ENCODE results near the gene BCORL1. TPM values are rescaled to one million over a fixed set of nuclear protein-coding genes. Genes with fewer than 3 reads are reported as not detected.

The BCORL1 gene, protein sequence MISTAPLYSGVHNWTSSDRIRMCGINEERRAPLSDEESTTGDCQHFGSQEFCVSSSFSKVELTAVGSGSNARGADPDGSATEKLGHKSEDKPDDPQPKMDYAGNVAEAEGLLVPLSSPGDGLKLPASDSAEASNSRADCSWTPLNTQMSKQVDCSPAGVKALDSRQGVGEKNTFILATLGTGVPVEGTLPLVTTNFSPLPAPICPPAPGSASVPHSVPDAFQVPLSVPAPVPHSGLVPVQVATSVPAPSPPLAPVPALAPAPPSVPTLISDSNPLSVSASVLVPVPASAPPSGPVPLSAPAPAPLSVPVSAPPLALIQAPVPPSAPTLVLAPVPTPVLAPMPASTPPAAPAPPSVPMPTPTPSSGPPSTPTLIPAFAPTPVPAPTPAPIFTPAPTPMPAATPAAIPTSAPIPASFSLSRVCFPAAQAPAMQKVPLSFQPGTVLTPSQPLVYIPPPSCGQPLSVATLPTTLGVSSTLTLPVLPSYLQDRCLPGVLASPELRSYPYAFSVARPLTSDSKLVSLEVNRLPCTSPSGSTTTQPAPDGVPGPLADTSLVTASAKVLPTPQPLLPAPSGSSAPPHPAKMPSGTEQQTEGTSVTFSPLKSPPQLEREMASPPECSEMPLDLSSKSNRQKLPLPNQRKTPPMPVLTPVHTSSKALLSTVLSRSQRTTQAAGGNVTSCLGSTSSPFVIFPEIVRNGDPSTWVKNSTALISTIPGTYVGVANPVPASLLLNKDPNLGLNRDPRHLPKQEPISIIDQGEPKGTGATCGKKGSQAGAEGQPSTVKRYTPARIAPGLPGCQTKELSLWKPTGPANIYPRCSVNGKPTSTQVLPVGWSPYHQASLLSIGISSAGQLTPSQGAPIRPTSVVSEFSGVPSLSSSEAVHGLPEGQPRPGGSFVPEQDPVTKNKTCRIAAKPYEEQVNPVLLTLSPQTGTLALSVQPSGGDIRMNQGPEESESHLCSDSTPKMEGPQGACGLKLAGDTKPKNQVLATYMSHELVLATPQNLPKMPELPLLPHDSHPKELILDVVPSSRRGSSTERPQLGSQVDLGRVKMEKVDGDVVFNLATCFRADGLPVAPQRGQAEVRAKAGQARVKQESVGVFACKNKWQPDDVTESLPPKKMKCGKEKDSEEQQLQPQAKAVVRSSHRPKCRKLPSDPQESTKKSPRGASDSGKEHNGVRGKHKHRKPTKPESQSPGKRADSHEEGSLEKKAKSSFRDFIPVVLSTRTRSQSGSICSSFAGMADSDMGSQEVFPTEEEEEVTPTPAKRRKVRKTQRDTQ (N-terminal part only)
- 1 to 10 TPM; 3.6 to 4.1 TPM for total RNA-seq

DNA sequence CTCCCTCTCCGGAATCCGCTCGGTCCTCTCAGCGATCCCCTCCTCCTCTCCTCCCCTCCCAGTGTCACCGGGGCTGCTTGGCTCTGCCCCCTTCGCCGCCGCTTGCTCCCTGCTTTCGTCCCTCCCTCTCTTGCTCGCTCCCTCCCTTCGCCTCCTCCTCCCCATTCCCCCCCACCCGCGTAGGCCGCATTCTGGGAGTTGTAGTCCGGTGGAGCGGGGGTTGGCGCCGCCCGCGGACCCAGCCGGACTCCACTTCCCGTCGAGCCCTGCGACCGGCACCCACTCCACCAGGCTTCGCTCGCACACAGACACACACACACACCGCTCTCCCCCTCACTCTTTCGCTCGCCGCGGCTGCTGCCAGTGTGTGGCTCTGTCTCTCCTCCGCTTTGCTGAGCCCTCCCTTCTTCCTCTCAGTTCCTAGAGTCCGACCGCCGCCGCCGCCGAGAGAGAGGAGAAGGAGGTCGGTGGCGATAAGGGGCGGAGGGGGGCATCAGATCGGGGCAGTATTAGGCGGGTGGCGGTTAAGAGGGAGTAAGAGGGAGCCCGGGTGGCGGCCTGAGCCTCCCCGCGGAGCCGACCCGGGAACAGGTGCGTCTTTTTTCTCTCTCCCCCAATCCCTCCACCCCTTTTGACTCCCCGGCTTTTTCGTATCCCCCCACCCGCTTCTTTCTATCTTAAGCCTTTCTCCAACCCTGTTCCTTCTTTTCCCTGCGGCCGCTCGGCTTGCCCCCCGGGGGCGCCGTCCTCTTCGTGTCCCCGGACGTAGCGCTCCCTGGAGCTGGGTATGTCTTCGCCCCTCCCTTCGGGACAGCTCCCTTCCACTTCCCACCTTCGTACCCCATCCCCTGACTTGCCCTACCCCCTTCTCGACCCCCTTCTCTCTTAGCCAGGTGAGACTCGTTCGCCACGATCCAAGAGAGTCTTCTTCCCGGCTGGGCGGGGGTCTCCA, at the start of gene BCORL1:
Gene BCORL1 (plus strand): TSS at position 336 of the 952 bp plus-strand sequence. CDS start 22,597 bp downstream, outside the sequence.
- CTCF ChIA-PET = no interaction called here
- Mint-ChIP-seq H3K36me3 (ENCODE audit: low read depth) (no peaks in the 10 kb centered on the region), H3K9me3 (no peaks in the 10 kb centered on the region), H3K27ac (no peak within 1 kb of the TSS), H3K4me1 (ENCODE audit: low read depth) (peaks cover 16% of the 10 kb centered on the region), H3K4me3 (no peak within 1 kb of the TSS), H3K27me3 (ENCODE audit: low read depth) (no peaks in the 10 kb centered on the region)
- intact Hi-C loops (cut with micrococcal nuclease) = loop anchor here (1.0 to 10.0 kb wide), 15 partner anchors 21 to 1832 kb away; partner anchors contain the start of genes AIFM1, ENOX2, SLC25A14 and UTP14A
- DNase-seq = peak; percentile 90

DNA sequence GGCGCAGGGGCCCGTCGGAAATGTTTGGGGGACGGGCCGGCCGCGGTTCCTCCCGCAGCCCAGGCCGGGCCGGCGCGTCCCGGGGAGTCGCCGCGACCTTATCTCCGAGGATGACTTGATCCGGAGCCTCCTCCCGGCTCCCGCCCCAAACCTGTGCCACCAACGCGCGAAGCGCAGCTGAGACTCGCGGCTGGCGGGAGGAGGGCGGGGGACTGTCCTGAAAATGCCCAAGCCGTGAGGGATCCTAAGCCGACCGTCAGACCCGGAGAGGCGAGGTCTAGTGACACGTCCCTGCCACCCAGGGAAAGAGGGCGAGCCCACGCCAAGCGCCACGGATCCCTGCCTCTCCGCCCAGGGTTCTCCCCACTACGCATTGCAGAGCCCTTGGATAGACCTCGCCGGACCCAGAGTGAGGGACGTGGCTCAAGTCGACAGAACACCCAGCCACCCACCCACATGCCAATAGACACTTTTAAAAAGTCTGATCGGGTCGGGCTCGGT, 49.6 kb upstream of the BCORL1 start:
- intact Hi-C loops (cut with micrococcal nuclease) = loop anchor here (1.0 to 2.0 kb wide), 3 partner anchors 20 to 91 kb away; partner anchors contain the start of gene BCORL1
- CTCF ChIA-PET = no interaction called here
- no peaks in the 10 kb centered on the region for H3K36me3 Mint-ChIP-seq (ENCODE audit: low read depth)
- no peak overlapping the region for H3K27ac Mint-ChIP-seq
- DNase-seq = no peak
- peaks cover 4% of the 10 kb centered on the region for H3K27me3 Mint-ChIP-seq (ENCODE audit: low read depth)
- H3K4me1 Mint-ChIP-seq (ENCODE audit: low read depth) = peaks cover 5% of the 10 kb centered on the region
- H3K9me3 Mint-ChIP-seq = no peaks in the 10 kb centered on the region
- no peak overlapping the region for H3K4me3 Mint-ChIP-seq

DNA sequence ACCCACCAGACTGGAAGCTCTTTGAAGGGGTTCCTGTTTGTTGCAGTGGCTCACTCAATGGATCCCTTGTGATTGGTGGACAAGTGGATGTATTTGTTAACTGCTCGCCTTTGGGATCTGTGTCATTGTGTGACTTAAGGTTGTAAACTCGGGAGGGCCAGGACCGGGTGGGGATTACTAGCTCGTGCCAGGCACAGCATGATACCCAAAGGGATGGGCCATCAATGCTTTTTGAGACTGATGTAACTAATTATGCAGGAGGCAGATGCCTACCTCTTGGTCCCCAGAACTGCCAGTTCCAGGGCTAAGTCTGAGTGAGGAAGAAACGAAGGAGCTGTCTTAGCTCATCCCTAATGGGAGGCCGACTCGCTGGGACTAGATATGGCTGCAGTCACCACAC, 48.7 kb upstream of the BCORL1 start:
- peak overlapping the region; percentile 58 for H3K4me3 Mint-ChIP-seq
- no peak for DNase-seq
- H3K27me3 Mint-ChIP-seq (ENCODE audit: low read depth) = peaks cover 4% of the 10 kb centered on the region
- intact Hi-C loops (cut with micrococcal nuclease) = loop anchor here (2.0 kb wide), 1 partner anchor 19 kb away; no protein-coding TSS in a partner anchor
- peaks cover 12% of the 10 kb centered on the region for H3K4me1 Mint-ChIP-seq (ENCODE audit: low read depth)
- no peak overlapping the region for H3K27ac Mint-ChIP-seq
- H3K9me3 Mint-ChIP-seq = no peaks in the 10 kb centered on the region
- H3K36me3 Mint-ChIP-seq (ENCODE audit: low read depth) = no peaks in the 10 kb centered on the region
- CTCF ChIA-PET = interaction anchor here (1.0 kb wide), 1 partner anchor 8 kb away, joined by 5 read pairs; no protein-coding TSS in a partner anchor

DNA sequence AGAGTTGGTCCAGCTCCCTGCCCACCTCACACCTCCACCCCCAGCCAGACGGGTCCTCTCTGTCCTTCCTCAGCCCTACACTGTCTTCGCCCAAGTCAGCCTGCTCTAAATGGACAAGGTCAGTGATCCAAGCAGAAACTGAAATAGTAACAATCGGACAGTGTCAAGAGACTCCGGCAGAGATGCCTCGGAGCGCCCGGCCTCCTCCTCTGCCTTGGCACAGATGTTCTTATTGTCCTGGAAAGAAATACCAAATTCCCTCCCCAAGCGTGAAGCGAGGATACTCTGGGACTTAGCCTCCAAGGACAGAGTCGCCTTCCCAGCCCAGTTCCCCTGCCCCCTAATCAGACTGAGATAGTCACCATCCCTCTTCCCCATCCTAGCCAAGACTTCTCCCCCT, 48.0 kb upstream of the BCORL1 start:
- Mint-ChIP-seq H3K36me3 (ENCODE audit: low read depth) (no peaks in the 10 kb centered on the region), H3K9me3 (no peaks in the 10 kb centered on the region), H3K27ac (no peak overlapping the region), H3K4me1 (ENCODE audit: low read depth) (peaks cover 12% of the 10 kb centered on the region), H3K27me3 (ENCODE audit: low read depth) (peaks cover 4% of the 10 kb centered on the region), H3K4me3 (no peak overlapping the region)
- intact Hi-C loops (cut with micrococcal nuclease) = no loop called here
- CTCF ChIA-PET = interaction anchor here (0.6 to 2.1 kb wide), 3 partner anchors 9 to 31 kb away, joined by 3 to 5 read pairs (median 5); no protein-coding TSS in a partner anchor
- no peak for DNase-seq

DNA sequence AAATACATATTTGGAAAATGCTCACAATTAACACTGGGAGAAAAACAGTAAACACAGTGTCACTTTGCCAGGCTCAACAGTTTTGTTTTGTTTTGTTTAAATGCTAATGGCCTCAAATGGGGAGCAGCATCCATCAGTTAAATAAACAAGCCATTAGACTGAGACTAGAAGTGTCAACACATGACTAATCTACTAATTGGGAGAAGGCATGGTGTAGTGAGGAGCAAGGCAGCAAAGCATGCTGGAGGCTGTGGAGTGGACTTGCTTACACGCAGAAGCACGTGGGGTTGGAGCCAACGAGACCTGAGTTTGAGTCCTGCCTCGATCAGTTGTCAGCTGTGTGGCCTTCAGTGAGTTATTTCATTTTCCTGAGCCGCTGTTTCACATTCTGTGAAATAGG, 47.5 kb upstream of the BCORL1 start:
- H3K4me3 Mint-ChIP-seq = no peak overlapping the region
- intact Hi-C loops (cut with micrococcal nuclease) = no loop called here
- peaks cover 4% of the 10 kb centered on the region for H3K27me3 Mint-ChIP-seq (ENCODE audit: low read depth)
- H3K9me3 Mint-ChIP-seq = no peaks in the 10 kb centered on the region
- no peak for DNase-seq
- H3K4me1 Mint-ChIP-seq (ENCODE audit: low read depth) = peaks cover 12% of the 10 kb centered on the region
- CTCF ChIA-PET = interaction anchor here (2.1 kb wide), 1 partner anchor 10 kb away, joined by 5 read pairs; no protein-coding TSS in a partner anchor
- H3K36me3 Mint-ChIP-seq (ENCODE audit: low read depth) = no peaks in the 10 kb centered on the region
- no peak overlapping the region for H3K27ac Mint-ChIP-seq

DNA sequence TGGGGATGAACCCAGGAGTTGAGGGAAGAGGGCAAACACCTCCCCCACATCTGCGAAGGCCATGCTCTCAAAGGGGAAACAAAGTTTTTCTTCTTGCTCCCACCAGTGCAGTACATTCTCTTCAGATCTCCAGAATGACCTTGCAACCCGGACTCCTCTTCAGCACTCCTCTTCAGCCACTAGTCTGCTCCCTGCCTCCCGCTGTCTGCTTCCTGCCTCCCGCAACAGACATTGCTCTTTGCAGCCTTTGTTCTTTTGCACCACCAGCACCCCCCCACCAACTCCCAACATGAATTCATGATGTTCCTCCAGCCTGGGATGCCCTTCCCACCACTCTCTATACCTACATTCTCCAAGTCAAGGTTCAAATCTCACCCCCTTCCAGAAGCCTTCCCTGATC, 44.4 kb upstream of the BCORL1 start:
- CTCF ChIA-PET = interaction anchor here (0.6 to 1.0 kb wide), 2 partner anchors 88 to 107 kb away, joined by 3 read pairs; no protein-coding TSS in a partner anchor
- Mint-ChIP-seq H3K36me3 (ENCODE audit: low read depth) (no peaks in the 10 kb centered on the region), H3K4me1 (ENCODE audit: low read depth) (peaks cover 8% of the 10 kb centered on the region), H3K27me3 (ENCODE audit: low read depth) (peaks cover 4% of the 10 kb centered on the region), H3K4me3 (no peak overlapping the region), H3K27ac (no peak overlapping the region), H3K9me3 (no peaks in the 10 kb centered on the region)
- no peak for DNase-seq
- intact Hi-C loops (cut with micrococcal nuclease) = no loop called here

DNA sequence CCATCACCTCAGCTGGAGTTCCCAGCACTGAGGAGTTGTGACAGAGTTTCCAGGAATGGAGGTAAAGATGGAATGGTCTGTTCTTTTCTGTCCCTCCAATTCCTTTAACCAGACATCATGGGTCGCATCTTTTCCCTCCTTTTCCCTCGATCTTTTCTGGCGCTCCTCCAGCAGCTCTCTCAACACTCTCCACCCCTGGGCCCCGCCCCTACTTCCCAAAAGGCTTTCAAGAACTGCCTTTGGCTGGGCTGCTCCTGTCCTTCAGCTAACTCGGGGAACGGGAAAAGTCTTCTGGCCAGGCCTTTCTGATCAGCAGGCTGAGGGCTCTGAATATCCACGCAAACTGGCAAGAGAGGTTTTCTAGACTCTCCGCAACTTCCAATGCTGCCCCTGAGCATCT, 42.4 kb upstream of the BCORL1 start:
- intact Hi-C loops (cut with micrococcal nuclease) = no loop called here
- Mint-ChIP-seq H3K36me3 (ENCODE audit: low read depth) (no peaks in the 10 kb centered on the region), H3K9me3 (no peaks in the 10 kb centered on the region), H3K27ac (no peak overlapping the region), H3K4me3 (no peak overlapping the region), H3K4me1 (ENCODE audit: low read depth) (peaks cover 8% of the 10 kb centered on the region), H3K27me3 (ENCODE audit: low read depth) (no peaks in the 10 kb centered on the region)
- CTCF ChIA-PET = interaction anchor here (0.5 to 1.5 kb wide), 2 partner anchors 14 to 28 kb away, joined by 3 to 8 read pairs; no protein-coding TSS in a partner anchor
- no peak for DNase-seq

DNA sequence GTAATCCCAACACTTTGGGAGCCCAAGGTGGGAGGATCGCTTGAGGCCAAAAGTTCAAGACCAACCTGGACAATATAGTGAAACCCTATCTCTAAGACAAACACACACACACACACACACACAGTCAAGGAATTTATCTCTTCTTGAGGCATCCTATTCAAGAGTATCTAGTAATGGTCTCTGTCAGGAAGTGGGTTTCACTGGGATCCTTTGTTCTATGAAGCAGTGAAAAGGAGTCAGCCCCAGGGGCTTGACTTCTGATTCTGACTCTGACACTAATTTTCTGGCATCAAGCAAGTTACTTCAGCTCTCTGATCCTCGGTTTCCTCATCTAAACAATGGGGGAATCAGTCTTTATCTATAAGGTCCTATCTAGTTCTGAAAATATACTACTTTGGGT, 41.7 kb upstream of the BCORL1 start:
- CTCF ChIA-PET = interaction anchor here (1.5 kb wide), 1 partner anchor 14 kb away, joined by 3 read pairs; no protein-coding TSS in a partner anchor
- Mint-ChIP-seq H3K36me3 (ENCODE audit: low read depth) (no peaks in the 10 kb centered on the region), H3K27me3 (ENCODE audit: low read depth) (no peaks in the 10 kb centered on the region), H3K4me3 (no peak overlapping the region), H3K27ac (no peak overlapping the region), H3K4me1 (ENCODE audit: low read depth) (peaks cover 8% of the 10 kb centered on the region), H3K9me3 (no peaks in the 10 kb centered on the region)
- no peak for DNase-seq
- intact Hi-C loops (cut with micrococcal nuclease) = no loop called here

DNA sequence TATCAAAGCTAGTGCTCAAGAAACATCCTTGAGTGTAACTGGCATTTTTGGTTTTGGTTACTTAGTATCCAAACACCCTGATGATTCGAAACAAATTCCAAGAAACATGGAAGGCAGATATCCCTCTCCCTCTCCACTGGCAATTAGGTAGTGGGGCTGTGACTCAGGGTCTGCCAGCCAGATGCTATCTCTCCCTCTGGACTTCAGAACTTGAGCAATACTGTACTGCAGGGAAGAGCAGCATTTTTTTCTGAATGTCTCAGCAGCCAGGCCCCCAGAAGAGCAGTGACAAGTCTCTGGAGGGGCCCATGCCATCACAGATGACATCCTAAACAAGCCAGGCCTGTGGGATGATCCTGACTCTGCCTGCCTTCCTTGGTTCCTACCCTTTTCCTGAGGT, 37.3 kb upstream of the BCORL1 start:
- H3K9me3 Mint-ChIP-seq = no peaks in the 10 kb centered on the region
- no peak for DNase-seq
- H3K27me3 Mint-ChIP-seq (ENCODE audit: low read depth) = no peaks in the 10 kb centered on the region
- intact Hi-C loops (cut with micrococcal nuclease) = no loop called here
- CTCF ChIA-PET = no interaction called here
- no peak overlapping the region for H3K27ac Mint-ChIP-seq
- H3K4me3 Mint-ChIP-seq = no peak overlapping the region
- no peaks in the 10 kb centered on the region for H3K4me1 Mint-ChIP-seq (ENCODE audit: low read depth)
- no peaks in the 10 kb centered on the region for H3K36me3 Mint-ChIP-seq (ENCODE audit: low read depth)

DNA sequence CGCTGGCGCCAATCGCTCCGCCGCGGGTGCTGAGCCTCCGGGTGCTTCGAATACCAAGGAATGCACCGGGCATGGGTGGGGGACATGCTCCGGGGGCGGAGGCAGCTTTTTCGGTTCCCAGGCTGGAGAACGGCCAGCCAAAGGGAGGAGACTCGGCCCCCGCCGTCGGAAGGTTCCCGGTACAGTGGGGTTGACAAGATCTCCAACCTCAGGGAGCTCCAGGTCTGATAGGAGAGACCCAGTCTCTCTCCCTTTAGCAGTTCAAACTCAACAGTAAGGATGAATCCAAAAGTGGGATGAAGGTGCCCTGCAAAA, 29.1 kb upstream of the BCORL1 start:
- intact Hi-C loops (cut with micrococcal nuclease) = loop anchor here (2.0 kb wide), 1 partner anchor 20 kb away; no protein-coding TSS in a partner anchor
- Mint-ChIP-seq H3K4me3 (peak overlapping the region; percentile 75), H3K27me3 (ENCODE audit: low read depth) (peaks cover 2% of the 10 kb centered on the region), H3K36me3 (ENCODE audit: low read depth) (no peaks in the 10 kb centered on the region), H3K9me3 (no peaks in the 10 kb centered on the region), H3K27ac (no peak overlapping the region), H3K4me1 (ENCODE audit: low read depth) (peaks cover 7% of the 10 kb centered on the region)
- no peak for DNase-seq
- CTCF ChIA-PET = no interaction called here

DNA sequence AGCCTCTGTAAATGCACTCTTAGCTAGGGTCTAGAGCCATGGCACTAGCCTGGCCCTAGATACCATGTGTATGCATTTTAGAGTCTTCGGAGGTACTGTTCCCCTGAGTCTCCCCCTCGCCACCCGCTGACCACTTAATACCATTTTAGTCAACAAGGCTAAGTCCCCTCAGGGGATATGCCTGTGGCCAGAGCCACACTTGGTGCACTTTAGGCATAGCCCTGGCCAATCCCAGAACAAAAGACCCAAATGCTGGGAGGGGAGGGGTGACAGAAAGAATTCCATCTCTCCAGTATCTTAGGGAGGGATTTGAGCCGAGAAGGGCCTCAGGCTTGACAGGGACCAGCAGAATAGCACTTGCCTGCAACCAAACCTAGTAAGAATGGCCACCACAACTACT, 28.6 kb upstream of the BCORL1 start:
- intact Hi-C loops (cut with micrococcal nuclease) = loop anchor here (2.0 kb wide), 1 partner anchor 21 kb away; no protein-coding TSS in a partner anchor
- DNase-seq = no peak
- peaks cover 7% of the 10 kb centered on the region for H3K4me1 Mint-ChIP-seq (ENCODE audit: low read depth)
- peak overlapping the region; percentile 75 for H3K4me3 Mint-ChIP-seq
- H3K36me3 Mint-ChIP-seq (ENCODE audit: low read depth) = no peaks in the 10 kb centered on the region
- peaks cover 2% of the 10 kb centered on the region for H3K27me3 Mint-ChIP-seq (ENCODE audit: low read depth)
- H3K9me3 Mint-ChIP-seq = no peaks in the 10 kb centered on the region
- CTCF ChIA-PET = no interaction called here
- no peak overlapping the region for H3K27ac Mint-ChIP-seq

All from activated naive CD4-positive, alpha-beta T cell treated with anti-CD3 and anti-CD28 coated beads for 36 hours (primary cell).